GM12864 (cell line): ENCODE measurements around the gene BASP1.

Experiments
- DNase-seq: peaks from one replicate; pipeline ENCODE4 v3.0.0-alpha.2; 2011; ENCODE audit warnings: low read depth
- H3K4me3 ChIP-seq: 2 replicates; pipeline ENCODE4 v1.5.1; 2011; ENCODE audit warnings: mild to moderate bottlenecking, low read depth, low read length, control low read depth
- CTCF ChIP-seq: IDR thresholded peaks from 2 replicates; pipeline ENCODE4 v1.5.1; 2011; ENCODE audit warnings: low read depth, mild to moderate bottlenecking, moderate library complexity, low read length, control low read depth, inconsistent platforms; ENCODE audit errors: missing control alignments

The BASP1 gene

DNA sequence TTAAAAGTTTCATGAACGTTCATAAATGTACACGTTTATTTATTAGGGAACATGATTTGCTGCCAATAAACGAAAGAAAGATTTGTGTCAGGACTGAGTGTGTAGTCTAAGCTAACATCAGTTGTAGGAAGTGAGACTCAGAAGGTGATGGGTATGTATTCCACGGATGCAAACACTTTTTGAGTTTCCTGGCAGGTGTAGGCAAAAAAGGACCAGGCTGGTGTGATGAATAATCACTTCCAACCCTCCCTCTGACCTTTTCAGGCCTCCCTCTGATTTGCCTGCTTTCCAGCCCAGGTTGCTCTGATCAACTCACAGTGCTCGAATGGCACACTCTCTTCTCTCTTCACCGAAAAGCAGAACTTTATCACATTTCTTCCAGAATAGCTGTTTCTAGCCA, 51.8 kb downstream of the BASP1 start:
- no peak for TF ChIP-seq CTCF
- DNase-seq, result peak; percentile 40
- H3K4me3 ChIP-seq, result no peak overlapping the region; the same call in 1 of the 2 replicates

DNA sequence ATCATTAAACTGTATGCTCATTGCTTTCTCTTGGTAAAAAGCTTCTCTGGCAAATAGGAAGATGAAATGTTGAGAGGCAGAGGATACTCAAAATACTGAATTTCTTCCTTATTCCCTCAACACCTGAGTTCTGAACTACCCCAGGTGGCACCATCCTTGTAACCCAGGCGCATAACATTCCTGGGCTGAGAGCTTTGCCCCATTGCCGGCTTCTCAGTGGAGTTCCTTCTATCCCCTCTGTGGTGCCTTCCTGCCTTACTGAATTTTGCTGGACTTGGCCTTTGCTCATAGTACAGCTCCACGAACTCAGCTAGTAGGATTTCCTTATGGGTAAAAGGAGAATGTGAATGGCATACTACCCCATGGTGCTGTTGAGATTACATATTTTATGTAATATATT, 54.7 kb downstream of the BASP1 start:
- no peak overlapping the region for H3K4me3 ChIP-seq
- no peak for TF ChIP-seq CTCF
- DNase-seq, result no peak

DNA sequence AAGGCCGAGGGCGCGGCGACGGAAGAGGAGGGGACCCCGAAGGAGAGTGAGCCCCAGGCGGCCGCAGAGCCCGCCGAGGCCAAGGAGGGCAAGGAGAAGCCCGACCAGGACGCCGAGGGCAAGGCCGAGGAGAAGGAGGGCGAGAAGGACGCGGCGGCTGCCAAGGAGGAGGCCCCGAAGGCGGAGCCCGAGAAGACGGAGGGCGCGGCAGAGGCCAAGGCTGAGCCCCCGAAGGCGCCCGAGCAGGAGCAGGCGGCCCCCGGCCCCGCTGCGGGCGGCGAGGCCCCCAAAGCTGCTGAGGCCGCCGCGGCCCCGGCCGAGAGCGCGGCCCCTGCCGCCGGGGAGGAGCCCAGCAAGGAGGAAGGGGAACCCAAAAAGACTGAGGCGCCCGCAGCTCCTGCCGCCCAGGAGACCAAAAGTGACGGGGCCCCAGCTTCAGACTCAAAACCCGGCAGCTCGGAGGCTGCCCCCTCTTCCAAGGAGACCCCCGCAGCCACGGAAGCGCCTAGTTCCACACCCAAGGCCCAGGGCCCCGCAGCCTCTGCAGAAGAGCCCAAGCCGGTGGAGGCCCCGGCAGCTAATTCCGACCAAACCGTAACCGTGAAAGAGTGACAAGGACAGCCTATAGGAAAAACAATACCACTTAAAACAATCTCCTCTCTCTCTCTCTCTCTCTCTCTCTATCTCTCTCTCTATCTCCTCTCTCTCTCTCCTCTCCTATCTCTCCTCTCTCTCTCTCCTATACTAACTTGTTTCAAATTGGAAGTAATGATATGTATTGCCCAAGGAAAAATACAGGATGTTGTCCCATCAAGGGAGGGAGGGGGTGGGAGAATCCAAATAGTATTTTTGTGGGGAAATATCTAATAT, 58.1 kb downstream of the BASP1 start:
- no peak for DNase-seq
- TF ChIP-seq CTCF, result no peak
- H3K4me3 ChIP-seq, result no peak overlapping the region

GRCh38 chr5:17276445-17276844, 59.0 kb downstream of the BASP1 start:
- no peak overlapping the region for H3K4me3 ChIP-seq
- peak; percentile 27 for DNase-seq
- no peak for TF ChIP-seq CTCF

GRCh38 chr5:17277907-17278306, 60.5 kb downstream of the BASP1 start:
- H3K4me3 ChIP-seq, result no peak overlapping the region
- TF ChIP-seq CTCF, result no peak
- DNase-seq, result no peak

GRCh38 chr5:17278931-17279330, 61.5 kb downstream of the BASP1 start:
- TF ChIP-seq CTCF, result no peak
- no peak for DNase-seq

DNA sequence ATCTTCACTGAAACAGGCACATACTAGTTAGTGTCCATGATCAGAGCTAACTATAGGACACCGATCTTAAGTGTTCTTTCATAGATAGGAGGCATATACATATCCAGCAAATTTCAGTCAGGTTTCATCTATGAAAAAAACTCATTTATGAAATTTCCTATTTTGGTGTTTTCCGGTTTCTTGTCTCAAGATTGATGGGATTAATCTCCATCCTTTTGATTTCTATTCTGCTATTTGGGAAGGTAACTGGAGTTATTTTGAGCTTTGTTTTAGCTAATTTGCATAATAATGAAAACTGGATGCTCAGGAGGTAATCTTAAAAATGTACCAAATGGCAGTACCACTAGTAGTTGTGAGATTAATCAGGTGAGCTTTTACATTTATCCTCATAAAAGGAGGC, 62.1 kb downstream of the BASP1 start:
- no peak for DNase-seq
- TF ChIP-seq CTCF, result no peak
- H3K4me3 ChIP-seq, result no peak overlapping the region

More at GRCh38 chr5:17278931-17279330, 61.5 kb downstream of the BASP1 start:
- no peak overlapping the region for H3K4me3 ChIP-seq
